Prostate gland (tissue), 2 donors: ENCODE results near the gene CIT. TPM values are rescaled to one million over a fixed set of nuclear protein-coding genes. Genes with fewer than 3 reads are reported as not detected.
A peak's percentile ranks its signal among the peaks of the same experiment; 100 is the strongest.

Experiments
- DNase-seq: peaks from one replicate; pipeline ENCODE4 v3.0.0-alpha.2; 2019; ENCODE audit warnings: low spot score
- H3K27ac ChIP-seq, 2 donors: fragments of 200-600 bp; sonication (generic); 2 replicates each; pipeline ENCODE4 v1.5.1; 2017 to 2019
- H3K27me3 ChIP-seq: fragments of 200-600 bp; sonication (generic); replicated peaks from 2 replicates; pipeline ENCODE4 v1.5.1; 2019; ENCODE audit not compliant: insufficient read depth
- H3K36me3 ChIP-seq, 2 donors: fragments of 200-600 bp; sonication (generic); 1 replicate in 1 of 2; 2 replicates in 1 of 2; pipeline versions ENCODE4 v1.5.1 to v1.8.1; 2017 to 2019
- H3K4me1 ChIP-seq: fragments of 200-600 bp; sonication (generic); replicated peaks from 2 replicates; pipeline ENCODE4 v1.5.1; 2019
- H3K4me3 ChIP-seq, 2 donors: fragments of 200-600 bp; sonication (generic); 2 replicates each; pipeline ENCODE4 v1.5.1; 2017 to 2019
- H3K9me3 ChIP-seq: fragments of 200-600 bp; sonication (generic); 2 replicates; pipeline ENCODE4 v1.5.1; 2017
- POLR2A ChIP-seq: fragments of 450-650 bp; IDR thresholded peaks from one replicate; pipeline ENCODE4 v1.6.1; 2016; ENCODE audit warnings: antibody characterized with exemption, mild to moderate bottlenecking
- POLR2AphosphoS5 ChIP-seq: sonication (generic); formaldehyde crosslinking; IDR thresholded peaks from one replicate; pipeline ENCODE4 v1.6.1; 2017; ENCODE audit warnings: antibody characterized with exemption
- WGBS: methylation state at CpG from one replicate; pipeline ENCODE4 v1.1.5; 2018; 5-methylcytosine and 5-hydroxymethylcytosine counted together
- intact Hi-C: fragments of 100-400 bp; cut with DNase I; formaldehyde crosslinking; loops from one replicate; pipeline ENCODE4 v1.14.2; 2022
- total RNA-seq, 2 donors: library from RNA; depleted of rRNA; stranded (reverse); fragments of >200 nt; gene quantifications; one replicate each; pipeline ENCODE4 v1.1.0, GENCODE V29; 2016
- TF ChIP-seq, protein P1 (sequence below), 4 experiments: fragments of 200-600 bp in 2 of 4; fragments of 450-650 bp in 2 of 4; sonication (generic) in 2 of 4; IDR thresholded peaks; 1 replicate in 3 of 4; 2 replicates in 1 of 4; pipeline ENCODE4 v1.5.1; 2016 to 2019; ENCODE audit warnings: antibody characterized with exemption in 4 of 4, mild to moderate bottlenecking in 2 of 4, moderate library complexity in 2 of 4

The CIT gene
- total RNA-seq, 2 donors from 2014 or later, result 2.6 to 13.1 TPM

DNA sequence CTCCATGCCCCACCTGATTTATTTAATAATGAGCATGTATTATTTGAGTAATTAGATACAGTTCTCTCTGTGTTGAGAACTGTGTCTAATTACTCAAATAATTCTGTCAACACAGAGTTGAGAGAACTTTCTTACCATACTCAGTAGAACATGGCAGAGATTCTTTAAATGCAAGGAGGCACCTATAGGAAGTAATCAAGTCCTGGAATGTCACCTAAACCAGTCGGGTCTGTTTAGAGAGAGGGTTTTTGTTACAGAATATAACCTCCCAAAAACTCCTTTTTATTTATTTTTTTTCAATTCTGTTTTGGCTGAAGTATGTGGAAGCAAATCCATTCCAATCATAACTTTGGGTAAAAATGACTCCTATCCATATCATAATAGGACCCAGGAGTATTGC lies 37.5 kb upstream of the CIT start:
- WGBS, result 7% methylated on average over 1 of the region's 1 CpG
- DNase-seq, result no peak
- no peak for TF ChIP-seq POLR2AphosphoS5
- TF ChIP-seq, protein P1, sequence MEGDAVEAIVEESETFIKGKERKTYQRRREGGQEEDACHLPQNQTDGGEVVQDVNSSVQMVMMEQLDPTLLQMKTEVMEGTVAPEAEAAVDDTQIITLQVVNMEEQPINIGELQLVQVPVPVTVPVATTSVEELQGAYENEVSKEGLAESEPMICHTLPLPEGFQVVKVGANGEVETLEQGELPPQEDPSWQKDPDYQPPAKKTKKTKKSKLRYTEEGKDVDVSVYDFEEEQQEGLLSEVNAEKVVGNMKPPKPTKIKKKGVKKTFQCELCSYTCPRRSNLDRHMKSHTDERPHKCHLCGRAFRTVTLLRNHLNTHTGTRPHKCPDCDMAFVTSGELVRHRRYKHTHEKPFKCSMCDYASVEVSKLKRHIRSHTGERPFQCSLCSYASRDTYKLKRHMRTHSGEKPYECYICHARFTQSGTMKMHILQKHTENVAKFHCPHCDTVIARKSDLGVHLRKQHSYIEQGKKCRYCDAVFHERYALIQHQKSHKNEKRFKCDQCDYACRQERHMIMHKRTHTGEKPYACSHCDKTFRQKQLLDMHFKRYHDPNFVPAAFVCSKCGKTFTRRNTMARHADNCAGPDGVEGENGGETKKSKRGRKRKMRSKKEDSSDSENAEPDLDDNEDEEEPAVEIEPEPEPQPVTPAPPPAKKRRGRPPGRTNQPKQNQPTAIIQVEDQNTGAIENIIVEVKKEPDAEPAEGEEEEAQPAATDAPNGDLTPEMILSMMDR (IDR thresholded peaks at IDR 0.05), result no peak
- no peak for TF ChIP-seq POLR2A
- no peaks in the 10 kb centered on the region for H3K27me3 ChIP-seq
- no peak overlapping the region for H3K4me3 ChIP-seq
- H3K27ac ChIP-seq, result no peak overlapping the region
- intact Hi-C loops, result no loop called here
- H3K9me3 ChIP-seq, result no peaks in the 10 kb centered on the region
- no peaks in the 10 kb centered on the region for H3K4me1 ChIP-seq
- no peaks in the 10 kb centered on the region for H3K36me3 ChIP-seq

DNA sequence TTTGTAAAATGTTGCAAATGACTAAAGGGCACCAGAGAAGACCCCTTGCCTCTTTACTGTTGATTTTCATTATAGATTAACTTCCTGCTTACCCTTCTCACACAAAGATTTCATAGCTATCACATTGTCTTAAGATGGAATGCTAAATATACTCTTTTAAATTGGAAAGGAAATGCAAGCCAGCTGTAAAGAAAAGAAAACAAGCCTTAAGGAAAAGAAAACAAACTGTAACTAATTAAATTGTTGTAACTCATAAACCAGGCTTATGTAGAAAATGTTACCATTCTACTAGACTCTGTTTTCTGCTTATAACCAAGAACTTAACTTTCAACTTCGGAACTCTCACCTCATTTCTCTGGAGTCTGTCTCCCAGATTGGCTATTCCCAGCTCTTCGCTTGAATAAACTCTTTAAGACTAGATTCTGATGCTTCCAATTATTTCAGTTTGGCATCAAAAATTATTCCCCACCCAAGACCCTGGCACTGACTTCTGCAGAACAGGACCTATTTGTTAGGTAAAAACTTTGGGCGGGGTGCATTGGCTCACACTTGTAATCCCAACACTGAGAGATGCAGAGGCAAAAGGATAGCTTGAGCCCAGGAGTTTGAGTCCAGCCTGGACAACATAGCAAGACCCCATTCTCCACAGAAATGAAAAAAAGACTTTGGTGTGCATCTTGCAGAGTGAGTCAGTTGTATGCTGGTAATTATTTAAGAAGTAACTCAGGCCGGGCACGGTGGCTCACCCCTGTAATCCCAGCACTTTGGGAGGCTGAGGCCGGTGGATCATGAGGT lies 36.6 kb upstream of the CIT start:
- H3K4me3 ChIP-seq, result no peak overlapping the region
- H3K4me1 ChIP-seq, result no peaks in the 10 kb centered on the region
- TF ChIP-seq POLR2AphosphoS5 (no peak), POLR2A (no peak)
- TF ChIP-seq, protein P1 (IDR thresholded peaks at IDR 0.05), result no peak
- DNase-seq, result no peak
- H3K27ac ChIP-seq, result no peak overlapping the region
- WGBS, result 92% methylated on average over 6 of the region's 6 CpGs
- no peaks in the 10 kb centered on the region for H3K9me3 ChIP-seq
- H3K36me3 ChIP-seq, result no peaks in the 10 kb centered on the region
- H3K27me3 ChIP-seq, result no peaks in the 10 kb centered on the region
- intact Hi-C loops, result no loop called here

DNA sequence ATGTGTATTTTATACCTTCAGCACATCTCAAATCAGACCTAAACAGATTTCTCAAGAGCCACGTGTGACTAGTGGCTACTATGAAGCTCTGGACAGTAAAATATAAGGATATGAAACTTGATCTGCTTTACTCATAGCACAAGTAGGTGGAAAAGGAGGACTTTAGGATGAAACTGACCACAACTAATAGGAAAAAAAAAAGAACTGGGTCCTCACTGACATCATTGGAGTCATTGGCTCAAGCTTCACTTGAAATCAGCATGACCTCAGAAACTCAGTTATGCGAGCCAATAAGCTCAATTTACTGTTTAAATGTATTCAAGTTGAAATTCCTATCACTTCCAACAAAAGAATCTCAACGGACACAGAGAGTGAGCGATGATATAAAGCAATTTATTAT lies 34.1 kb upstream of the CIT start:
- Histone ChIP-seq H3K9me3 (no peaks in the 10 kb centered on the region), H3K27ac (no peak overlapping the region), H3K4me3 (no peak overlapping the region), H3K36me3 (no peaks in the 10 kb centered on the region), H3K27me3 (no peaks in the 10 kb centered on the region), H3K4me1 (no peaks in the 10 kb centered on the region)
- TF ChIP-seq POLR2AphosphoS5 (no peak), POLR2A (no peak)
- TF ChIP-seq, protein P1 (IDR thresholded peaks at IDR 0.05), result no peak
- DNase-seq, result no peak
- intact Hi-C loops, result no loop called here
- WGBS, result 44% methylated on average over 4 of the region's 4 CpGs

DNA sequence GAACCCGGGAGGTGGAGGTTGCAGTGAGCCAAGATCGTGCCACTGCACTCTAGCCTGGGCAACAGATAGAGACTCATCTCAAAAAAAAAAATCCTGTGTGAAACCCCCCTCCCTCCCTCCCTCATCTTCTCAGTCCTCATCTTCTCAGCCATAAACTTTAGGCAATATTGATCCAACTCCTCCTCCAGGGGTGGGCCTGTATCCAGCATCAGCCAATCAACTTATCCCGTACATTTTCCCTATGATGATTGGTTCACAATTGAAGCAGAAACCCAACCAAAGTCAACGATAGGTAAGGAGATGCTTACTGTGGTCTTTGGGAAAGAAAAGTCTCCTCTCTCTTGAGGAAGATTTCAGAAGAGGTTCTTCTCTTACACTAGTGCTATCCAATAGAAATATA lies 33.5 kb upstream of the CIT start:
- Histone ChIP-seq H3K4me1 (no peaks in the 10 kb centered on the region), H3K4me3 (no peak overlapping the region), H3K27me3 (no peaks in the 10 kb centered on the region), H3K36me3 (no peaks in the 10 kb centered on the region), H3K27ac (no peak overlapping the region), H3K9me3 (no peaks in the 10 kb centered on the region)
- intact Hi-C loops, result no loop called here
- TF ChIP-seq POLR2AphosphoS5 (no peak), POLR2A (no peak)
- TF ChIP-seq, protein P1 (IDR thresholded peaks at IDR 0.05), result no peak
- DNase-seq, result no peak
- 86% methylated on average over 4 of the region's 4 CpGs for WGBS

DNA sequence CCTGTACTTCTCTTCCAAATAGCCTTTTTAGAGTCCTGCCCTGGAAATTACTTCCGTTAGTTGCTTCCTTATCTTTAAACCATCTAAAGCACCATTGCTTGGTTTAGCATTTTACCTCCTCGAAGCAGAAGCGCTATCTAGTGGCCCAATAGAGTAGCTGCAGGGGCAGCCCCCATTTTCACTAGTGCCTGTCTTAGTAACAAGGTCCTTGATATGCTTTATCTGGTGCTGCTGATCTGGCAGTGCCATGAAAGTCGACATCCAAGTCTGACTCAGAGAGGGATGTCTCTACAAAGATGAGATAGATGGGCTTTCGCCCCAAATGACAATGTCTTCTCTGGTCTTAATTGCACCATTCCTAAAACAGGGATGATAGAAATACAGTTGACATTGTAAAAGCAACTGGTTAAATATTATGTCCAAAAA lies 25.0 kb upstream of the CIT start:
- intact Hi-C loops, result no loop called here
- 0% methylated on average over 5 of the region's 5 CpGs for WGBS

More for the DNA sequence above, 25.0 kb upstream of the CIT start:
- no peak overlapping the region for H3K4me3 ChIP-seq
- no peaks in the 10 kb centered on the region for H3K27me3 ChIP-seq
- no peaks in the 10 kb centered on the region for H3K9me3 ChIP-seq
- DNase-seq, result peak; percentile 48
- H3K4me1 ChIP-seq, result no peaks in the 10 kb centered on the region
- peak; percentile 39 for TF ChIP-seq POLR2AphosphoS5
- no peak for TF ChIP-seq POLR2A
- TF ChIP-seq, protein P1 (IDR thresholded peaks at IDR 0.05), result peak in 3 of 4 experiments; percentile 53 to 83 (median 60)
- H3K27ac ChIP-seq, result no peak overlapping the region
- no peaks in the 10 kb centered on the region for H3K36me3 ChIP-seq
